PC-3 (cell line): Measurements from ENCODE around the gene TTC33. TPM values are rescaled to one million over a fixed set of nuclear protein-coding genes. Genes with fewer than 3 reads are reported as not detected.

ENCODE experiments used
- ATAC-seq: fragments of 200-7000 bp; cut with Tn5 transposase; 2 replicates; pipeline ENCODE4 v1.9.1; 2020; ENCODE audit warnings: mild to moderate bottlenecking, moderate library complexity
- BruUV-seq: library from RNA; stranded (reverse); fragments of 400-500 nt; replicated peaks from 2 replicates; lab custom pipeline; 2021; lab: Mats Ljungman, UMichigan
- CTCF ChIA-PET: fragments of 300-600 bp; sonication (Branson Sonifier 250); formaldehyde crosslinking; loops from one replicate; lab custom pipeline; 2022; ENCODE audit warnings: antibody characterized with exemption; lab: Charles Lee
- POLR2A ChIA-PET: fragments of 300-600 bp; sonication (Branson Sonifier 250); formaldehyde crosslinking; loops from one replicate; lab custom pipeline; 2022; ENCODE audit warnings: antibody characterized with exemption; ENCODE audit not compliant: unreplicated experiment; lab: Charles Lee
- DNase-seq: peaks from one replicate; pipeline ENCODE4 v3.0.0-alpha.2; 2015
- H2AFZ ChIP-seq: fragments of 300-600 bp; sonication (generic); 2 replicates; pipeline ENCODE4 v1.6.0; 2016; ENCODE audit warnings: antibody characterized with exemption, low read length
- H3F3A ChIP-seq: fragments of 300-600 bp; sonication (generic); one replicate; pipeline ENCODE4 v1.6.0; 2017; ENCODE audit warnings: antibody characterized with exemption, low read length, control low read depth, mild to moderate bottlenecking; ENCODE audit not compliant: unreplicated experiment
- H3K27ac ChIP-seq: fragments of 300-600 bp; sonication (generic); 2 replicates; pipeline ENCODE4 v1.5.1; 2016; ENCODE audit warnings: mild to moderate bottlenecking, low read length
- H3K27me3 ChIP-seq: fragments of 300-600 bp; sonication (generic); 2 replicates; pipeline ENCODE4 v1.6.1; 2016; ENCODE audit warnings: low read length, mixed read lengths
- H3K36me3 ChIP-seq: fragments of 300-600 bp; sonication (generic); 2 replicates; pipeline ENCODE4 v1.6.1; 2016; ENCODE audit warnings: low read depth, mixed run types, low read length, mixed read lengths
- H3K4me1 ChIP-seq: fragments of 300-600 bp; sonication (generic); 2 replicates; pipeline ENCODE4 v1.5.1; 2016; ENCODE audit warnings: low read length; ENCODE audit not compliant: insufficient read depth
- H3K4me2 ChIP-seq: fragments of 300-600 bp; sonication (generic); 2 replicates; pipeline ENCODE4 v1.6.0; 2016; ENCODE audit warnings: low read length
- H3K4me3 ChIP-seq: fragments of 300-600 bp; sonication (generic); 2 replicates; pipeline ENCODE4 v1.5.1; 2016; ENCODE audit warnings: mild to moderate bottlenecking, low read length, mixed read lengths
- H3K79me2 ChIP-seq: fragments of 300-600 bp; sonication (generic); 2 replicates; pipeline ENCODE4 v1.6.1; 2017; ENCODE audit warnings: low read length, mixed read lengths
- H3K9ac ChIP-seq: fragments of 300-600 bp; sonication (generic); 2 replicates; pipeline ENCODE4 v1.6.0; 2016; ENCODE audit warnings: mild to moderate bottlenecking, low read length
- H3K9me2 ChIP-seq: fragments of 300-600 bp; sonication (generic); replicated peaks from 2 replicates; pipeline ENCODE4 v1.6.1; 2016; ENCODE audit warnings: mixed run types, low read length, mixed read lengths
- H3K9me3 ChIP-seq: fragments of 300-600 bp; sonication (generic); 2 replicates; pipeline ENCODE4 v1.6.1; 2016; ENCODE audit warnings: low read length, mixed read lengths
- H4K20me1 ChIP-seq: fragments of 300-600 bp; sonication (generic); 2 replicates; pipeline ENCODE4 v1.6.1; 2016; ENCODE audit warnings: low read length, mixed read lengths
- CTCF ChIP-seq: fragments of 300-600 bp; sonication (generic); conservative IDR thresholded peaks from 2 replicates; pipeline ENCODE4 v1.5.1; 2017; ENCODE audit warnings: antibody characterized with exemption, low read depth, mild to moderate bottlenecking, low read length
- EZH2 ChIP-seq: fragments of 300-600 bp; sonication (generic); IDR thresholded peaks from one replicate; pipeline ENCODE4 v1.6.1; 2017; ENCODE audit warnings: antibody characterized with exemption, mild to moderate bottlenecking, low read length; ENCODE audit not compliant: unreplicated experiment
- EZH2phosphoT487 ChIP-seq: fragments of 300-600 bp; sonication (generic); IDR thresholded peaks from 2 replicates; pipeline ENCODE4 v1.6.1; 2018; ENCODE audit warnings: mild to moderate bottlenecking, antibody characterized with exemption, low read length, borderline replicate concordance
- intact Hi-C: fragments of 100-400 bp; cut with micrococcal nuclease; formaldehyde crosslinking; loops from 2 replicates; pipeline ENCODE4 v1.9.0; 2023
- total RNA-seq: library from RNA; depleted of rRNA; stranded (reverse); fragments of >200 nt; gene quantifications from 2 replicates; pipeline ENCODE4 v1.2.3, GENCODE V29; 2014

The TTC33 gene
- total RNA-seq, 1 experiment from 2014 or later = 9.0 TPM

- H3K79me2 ChIP-seq = no peaks in the 10 kb centered on the region
- H3K4me1 ChIP-seq = peaks cover 41% of the 10 kb centered on the region
- no peak overlapping the region for H3K9ac ChIP-seq
- intact Hi-C loops = loop anchor here (5.0 kb wide), 2 partner anchors 33 to 168 kb away; no protein-coding TSS in a partner anchor
- peak overlapping the region; percentile 92 for H3K27ac ChIP-seq
- no peaks in the 10 kb centered on the region for H4K20me1 ChIP-seq
- no TSS peak for BruUV-seq
- POLR2A ChIA-PET = no interaction called here
- H3K4me2 ChIP-seq = no peak overlapping the region
- no peaks in the 10 kb centered on the region for H3K36me3 ChIP-seq
- H3K4me3 ChIP-seq = no peak overlapping the region
- no peaks in the 10 kb centered on the region for H3K9me2 ChIP-seq
- no peak for DNase-seq
- H2AFZ ChIP-seq = no peak overlapping the region
- no peaks in the 10 kb centered on the region for H3K9me3 ChIP-seq
- ATAC-seq = no peak
- no peaks in the 10 kb centered on the region for H3K27me3 ChIP-seq
- H3F3A ChIP-seq = no peaks in the 10 kb centered on the region
- CTCF ChIA-PET = no interaction called here
- TF ChIP-seq EZH2phosphoT487 = no peak
- TF ChIP-seq EZH2 = no peak
- no peak for TF ChIP-seq CTCF
These were observed 205.3 kb downstream of the TTC33 start for GRCh38 chr5:40550481-40550880.

DNA sequence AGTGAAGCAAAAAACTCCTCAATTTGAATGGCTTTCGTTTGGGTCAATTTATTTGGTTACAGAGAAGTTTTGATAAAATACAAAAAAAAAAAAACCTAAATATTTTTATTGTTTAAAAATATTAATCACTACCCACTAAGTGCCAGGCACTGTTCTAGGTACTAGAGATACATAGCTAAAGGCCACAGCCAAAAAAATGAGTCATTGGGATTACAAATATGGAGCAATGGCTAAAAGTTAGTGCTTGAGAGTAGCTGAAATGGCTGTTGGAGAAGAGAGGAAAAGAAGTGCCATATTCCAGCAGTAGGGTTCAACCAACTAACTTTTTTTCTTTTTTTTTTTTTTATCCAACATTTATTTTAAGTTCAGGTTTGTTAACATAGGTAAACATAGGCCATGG lies 206.1 kb downstream of the TTC33 start:
- intact Hi-C loops = loop anchor here (5.0 kb wide), 2 partner anchors 32 to 167 kb away; no protein-coding TSS in a partner anchor
- Histone ChIP-seq H3K9ac (no peak overlapping the region), H3K27ac (no peak overlapping the region), H3K36me3 (no peaks in the 10 kb centered on the region), H3K27me3 (no peaks in the 10 kb centered on the region), H3K9me2 (no peaks in the 10 kb centered on the region), H3K4me1 (peaks cover 34% of the 10 kb centered on the region), H3K79me2 (no peaks in the 10 kb centered on the region), H2AFZ (no peak overlapping the region), H3F3A (no peaks in the 10 kb centered on the region), H4K20me1 (no peaks in the 10 kb centered on the region), H3K9me3 (no peaks in the 10 kb centered on the region), H3K4me2 (no peak overlapping the region), H3K4me3 (no peak overlapping the region)
- TF ChIP-seq CTCF (no peak), EZH2 (no peak), EZH2phosphoT487 (no peak)
- no TSS peak for BruUV-seq
- DNase-seq (peak; percentile 51), ATAC-seq (no peak)
- ChIA-PET POLR2A (no interaction called here), CTCF (no interaction called here)

- intact Hi-C loops = no loop called here
- Histone ChIP-seq H3K4me2 (no peak overlapping the region), H3K9me2 (no peaks in the 10 kb centered on the region), H3K9me3 (no peaks in the 10 kb centered on the region), H3K79me2 (no peaks in the 10 kb centered on the region), H3K4me3 (no peak overlapping the region), H3F3A (no peaks in the 10 kb centered on the region), H3K27ac (no peak overlapping the region), H3K27me3 (no peaks in the 10 kb centered on the region), H3K36me3 (no peaks in the 10 kb centered on the region), H3K4me1 (peaks cover 23% of the 10 kb centered on the region), H4K20me1 (no peaks in the 10 kb centered on the region), H3K9ac (no peak overlapping the region), H2AFZ (0 out of 2 replicates have a peak overlapping the region, but pooled peaks have one; percentile 0)
- no TSS peak for BruUV-seq
- ATAC-seq = no peak
- TF ChIP-seq CTCF = no peak
- TF ChIP-seq EZH2 = no peak
- TF ChIP-seq EZH2phosphoT487 = no peak
- no peak for DNase-seq
- ChIA-PET POLR2A (no interaction called here), CTCF (no interaction called here)
These were observed 207.7 kb downstream of the TTC33 start for GRCh38 chr5:40547994-40548575.
